K562 (cell line): ENCODE results near the gene PTGR3. TPM values are rescaled to one million over a fixed set of nuclear protein-coding genes. Genes with fewer than 3 reads are reported as not detected.

Experiments
- CHD4 ChIP-seq: fragments of 200-600 bp; sonication (generic); IDR thresholded peaks from 3 replicates; pipeline ENCODE4 v1.6.1; 2012; ENCODE audit warnings: low read depth, mild to moderate bottlenecking, mixed read lengths, low read length, inconsistent platforms; ENCODE audit not compliant: insufficient read depth, insufficient replicate concordance, poor library complexity, severe bottlenecking
- CTCF ChIP-seq, 3 experiments: IDR thresholded peaks in 2 of 3; conservative IDR thresholded peaks in 1 of 3; 2 replicates each; pipeline ENCODE4 v1.5.1; 2011 to 2012; ENCODE audit warnings: low read length in 3 of 3, mild to moderate bottlenecking in 3 of 3, control low read depth in 2 of 3, improper control_type of control experiment in 1 of 3, inconsistent platforms in 1 of 3, low read depth in 1 of 3, mixed read lengths in 1 of 3, moderate library complexity in 1 of 3; ENCODE audit not compliant: insufficient read depth in 2 of 3
- CUX1 ChIP-seq: fragments of 200-800 bp; sonication (Bioruptor generic); IDR thresholded peaks from 2 replicates; pipeline ENCODE4 v1.6.1; 2016; ENCODE audit warnings: missing genetic modification characterization, missing compliant biosample characterization
- HNRNPL ChIP-seq: fragments of 200-400 bp; formaldehyde crosslinking; IDR thresholded peaks from 2 replicates; pipeline ENCODE4 v1.6.1; 2017; ENCODE audit warnings: low read depth, mild to moderate bottlenecking, low read length
- KAT8 ChIP-seq: fragments of 450-650 bp; IDR thresholded peaks from 2 replicates; pipeline ENCODE4 v1.6.1; 2016; ENCODE audit warnings: low read depth, mild to moderate bottlenecking
- KLF16 ChIP-seq: IDR thresholded peaks from 2 replicates; pipeline ENCODE4 v1.6.1; 2016; ENCODE audit warnings: antibody characterized with exemption
- MEIS2 ChIP-seq: fragments of 450-650 bp; IDR thresholded peaks from 2 replicates; pipeline ENCODE4 v1.6.1; 2014; ENCODE audit warnings: mild to moderate bottlenecking; ENCODE audit not compliant: partially characterized antibody
- PBX2 ChIP-seq, 2 experiments: IDR thresholded peaks in 1 of 2; conservative IDR thresholded peaks in 1 of 2; 2 replicates each; pipeline ENCODE4 v1.6.1; 2016; ENCODE audit warnings: low read depth in 2 of 2, mild to moderate bottlenecking in 1 of 2, missing compliant biosample characterization in 1 of 2, missing genetic modification characterization in 1 of 2, moderate library complexity in 1 of 2
- PTBP1 ChIP-seq: fragments of 200-400 bp; formaldehyde crosslinking; IDR thresholded peaks from 2 replicates; pipeline ENCODE4 v1.6.1; 2017; ENCODE audit warnings: low read depth, low read length
- PTTG1 ChIP-seq: fragments of 450-650 bp; IDR thresholded peaks from 2 replicates; pipeline ENCODE4 v1.6.1; 2016; ENCODE audit warnings: low read depth, mild to moderate bottlenecking, missing genetic modification characterization, missing compliant biosample characterization
- RAD51 ChIP-seq: fragments of 450-650 bp; IDR thresholded peaks from 2 replicates; pipeline ENCODE4 v1.7.1; 2016; ENCODE audit warnings: low read depth, mild to moderate bottlenecking, borderline replicate concordance
- SNAPC5 ChIP-seq: fragments of 250-450 bp; sonication (Bioruptor Pico); IDR thresholded peaks from 2 replicates; pipeline ENCODE4 v1.8.0; 2021; ENCODE audit warnings: moderate library complexity, mild to moderate bottlenecking, inconsistent platforms
- SUPT5H ChIP-seq: fragments of 450-650 bp; IDR thresholded peaks from 2 replicates; pipeline ENCODE4 v1.6.1; 2016
- ZNF212 ChIP-seq: fragments of 450-650 bp; formaldehyde crosslinking; IDR thresholded peaks from 2 replicates; pipeline ENCODE4 v1.4.0; 2020; ENCODE audit warnings: mild to moderate bottlenecking
- polyA plus RNA-seq, 8 experiments: library from polyadenylated mRNA; depleted of rRNA in 4 of 8; stranded (reverse) in 5 of 8; unstranded in 3 of 8; fragments of >200 nt; fragmentation: Nextera tagmentation in 2 of 8; fragmentation: Illumina TruSeq in 1 of 8; extraction: Ambion mirVana in 2 of 8; extraction: Trizol in 1 of 8; gene quantifications; 2 replicates each; pipeline versions ENCODE4 v1.2.1 to v1.2.3, GENCODE V29; 2011 to 2014; ENCODE audit warnings: inconsistent platforms in 1 of 8, missing spikeins in 1 of 8
- total RNA-seq, 7 experiments: library from RNA; depleted of rRNA in 6 of 7; stranded (reverse); fragments of >200 nt in 6 of 7; fragmentation: Illumina TruSeq in 2 of 7; extraction: Trizol in 2 of 7; gene quantifications; 2 replicates each; pipeline versions ENCODE4 v1.2.1 to v1.2.3, GENCODE V29; 2011 to 2021; ENCODE audit warnings: low replicate concordance in 1 of 7
- TF ChIP-seq, protein P1 (sequence below): sonication (generic); formaldehyde crosslinking; IDR thresholded peaks from 2 replicates; pipeline ENCODE4 v1.8.0; 2022; ENCODE audit warnings: missing genetic modification reagents, mild to moderate bottlenecking, moderate library complexity, borderline replicate concordance

The PTGR3 gene
- total and polyA plus RNA-seq, 9 of the 15 experiments (the other 6 are each of a cell fraction or from before 2014, with no cell fraction given) = 4.1 to 32.3 (median 15.3) TPM

DNA sequence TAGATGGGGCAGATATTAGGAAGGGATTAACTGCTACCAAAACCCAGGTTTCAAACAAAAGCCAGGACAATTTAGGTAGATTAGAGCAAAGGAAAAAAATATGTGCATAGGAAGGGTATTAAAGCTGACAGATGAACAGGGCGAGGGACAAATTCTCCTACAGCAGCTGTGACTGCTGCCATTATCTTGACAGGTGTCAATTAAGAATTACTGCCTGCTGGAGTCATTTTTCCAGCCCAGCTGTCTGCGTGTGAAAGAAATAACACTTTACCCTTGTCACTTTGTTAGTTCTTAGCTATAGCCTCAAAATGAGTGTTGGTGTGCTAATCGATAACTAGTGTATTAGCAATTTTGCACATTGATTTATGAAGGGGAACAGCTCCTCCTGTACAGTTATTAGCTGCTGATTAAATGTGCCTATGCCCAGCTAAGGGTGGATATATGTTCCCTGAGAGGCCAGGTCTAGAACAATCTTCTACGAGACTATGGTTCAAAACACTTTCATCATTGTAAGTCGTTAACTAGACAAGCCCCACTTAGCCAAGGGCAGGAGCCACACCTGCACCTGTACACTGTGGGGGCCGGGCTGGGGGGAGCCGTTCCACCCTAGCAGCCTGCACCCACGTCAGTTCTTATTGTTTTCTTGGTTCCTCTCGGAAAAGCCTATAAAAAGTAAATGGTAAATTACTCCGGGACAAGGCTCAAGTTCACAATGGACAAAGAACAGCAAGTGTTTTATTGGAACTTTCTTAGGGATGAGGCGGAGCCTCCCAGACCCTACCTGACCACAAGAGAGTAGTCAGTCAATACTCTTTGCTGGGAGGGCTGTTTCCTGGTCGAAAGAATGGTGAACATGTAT lies 9.4 kb upstream of the PTGR3 start (continued):
- no peak for TF ChIP-seq PTTG1 (tag)
- no peak for TF ChIP-seq RAD51
- TF ChIP-seq, protein P1, sequence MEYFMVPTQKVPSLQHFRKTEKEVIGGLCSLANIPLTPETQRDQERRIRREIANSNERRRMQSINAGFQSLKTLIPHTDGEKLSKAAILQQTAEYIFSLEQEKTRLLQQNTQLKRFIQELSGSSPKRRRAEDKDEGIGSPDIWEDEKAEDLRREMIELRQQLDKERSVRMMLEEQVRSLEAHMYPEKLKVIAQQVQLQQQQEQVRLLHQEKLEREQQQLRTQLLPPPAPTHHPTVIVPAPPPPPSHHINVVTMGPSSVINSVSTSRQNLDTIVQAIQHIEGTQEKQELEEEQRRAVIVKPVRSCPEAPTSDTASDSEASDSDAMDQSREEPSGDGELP (CRISPR knock-in tag) = peak; percentile 25; the same call in 1 of the 2 replicates
- no peak for TF ChIP-seq CUX1 (CRISPR knock-in tag)
- TF ChIP-seq PTBP1 = no peak
- no peak for TF ChIP-seq HNRNPL
- TF ChIP-seq SUPT5H = no peak
- no peak for TF ChIP-seq CHD4
- no peak for TF ChIP-seq KLF16
- no peak for TF ChIP-seq CTCF (IDR thresholded peaks at IDR 0.05 in 2 of 3, conservative IDR thresholded peaks at IDR 0.05 in 1 of 3; ENCODE audit: insufficient read depth in 2 of 3, low read depth in 1 of 3, low read length in 3 of 3)
- no peak for TF ChIP-seq SNAPC5 (CRISPR knock-in tag)
- no peak for TF ChIP-seq KAT8
- TF ChIP-seq ZNF212 = no peak
- TF ChIP-seq PBX2 (CRISPR knock-in tag; IDR thresholded peaks at IDR 0.05; ENCODE audit: low read depth) = no peak
- TF ChIP-seq PBX2 (tag; conservative IDR thresholded peaks at IDR 0.05; ENCODE audit: low read depth) = peak; percentile 93
- TF ChIP-seq MEIS2 = peak; percentile 95
